Suprapubic skin (tissue), 3 donors: ENCODE data around the gene EIF4G3.

Source experiments
- CTCF ChIP-seq, 2 donors: fragments of 200-600 bp in 1 of 2; fragments of 450-650 bp in 1 of 2; sonication (generic) in 1 of 2; IDR thresholded peaks; one replicate each; pipeline ENCODE4 v1.5.1; 2016 to 2019; ENCODE audit warnings: antibody characterized with exemption in 2 of 2, mild to moderate bottlenecking in 1 of 2, moderate library complexity in 1 of 2
- EP300 ChIP-seq: sonication (generic); formaldehyde crosslinking; IDR thresholded peaks from one replicate; pipeline ENCODE4 v1.6.1; 2017; ENCODE audit warnings: antibody characterized with exemption

GRCh38 chr1:21064057-21064456, 112.6 kb downstream of the EIF4G3 start:
- TF ChIP-seq CTCF (IDR thresholded peaks at IDR 0.05) (no peak), EP300 (no peak)
